SH-SY5Y (cell line): ENCODE measurements around the gene PDGFB.

Experiments
- GATA2 ChIP-seq: IDR thresholded peaks from 2 replicates; pipeline ENCODE4 v1.6.1; 2011; ENCODE audit warnings: mild to moderate bottlenecking, low read depth, low read length
- GATA3 ChIP-seq: IDR thresholded peaks from 2 replicates; pipeline ENCODE4 v1.6.1; 2011; ENCODE audit warnings: low read depth, mild to moderate bottlenecking, low read length, moderate library complexity

DNA sequence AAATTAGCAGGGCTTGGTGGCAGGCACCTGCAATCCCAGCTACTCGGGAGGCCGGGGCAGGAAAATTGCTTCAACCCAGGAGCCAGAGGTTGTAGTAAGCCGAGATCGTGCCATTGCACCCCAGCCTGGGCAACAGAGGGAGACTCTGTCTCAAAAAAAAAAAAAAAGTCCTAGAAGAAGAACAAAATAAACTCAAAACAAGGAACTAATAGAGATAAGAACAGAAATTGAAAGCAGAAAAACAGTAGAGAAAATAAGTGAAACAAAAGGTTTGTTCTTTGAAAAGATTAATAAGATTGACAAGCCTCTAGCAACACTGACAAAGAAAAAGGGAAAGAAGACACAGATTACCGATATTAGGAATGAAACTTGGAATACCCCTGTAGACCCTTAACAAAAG, 47.2 kb downstream of the PDGFB start:
- no peak for TF ChIP-seq GATA2
- no peak for TF ChIP-seq GATA3
